ENCODE measurements around the gene MDN1.
A peak's percentile ranks its signal among the peaks of the same experiment; 100 is the strongest.
"Not testable (repeated sequence)": the region's sequence is repeated elsewhere in the genome, so short reads cannot be mapped to it uniquely, and the experiment has no call there.

The MDN1 gene

GRCh38 chr6:89783293-89783692 is 36.3 kb downstream of the MDN1 start:
- H4K8ac ChIP-seq (ENCODE audit: low read depth, low read length); H3K9ac ChIP-seq (ENCODE audit: low read length); H3K4me2 ChIP-seq (ENCODE audit: low read length); H2BK120ac ChIP-seq (ENCODE audit: insufficient read depth, low read length, poor library complexity); H3K4ac ChIP-seq (ENCODE audit: low read depth, low read length); H3K4me1 ChIP-seq (ENCODE audit: control insufficient read depth in 1 of 2, insufficient read depth in 2 of 2, low read length in 2 of 2); H2AK5ac ChIP-seq (ENCODE audit: low read length); H3K23ac ChIP-seq (ENCODE audit: low read length); H4K91ac ChIP-seq (ENCODE audit: low read depth, low read length); H3K79me2 ChIP-seq (ENCODE audit: control insufficient read depth, insufficient read depth, low read length, poor library complexity); H2BK5ac ChIP-seq (ENCODE audit: low read depth, low read length, poor library complexity); H3K18ac ChIP-seq (ENCODE audit: low read length); H3K79me1 ChIP-seq (ENCODE audit: low read length); H3K4me3 ChIP-seq (ENCODE audit: low read depth, low read length); H3K27ac ChIP-seq (ENCODE audit: low read depth, low read length); H2BK12ac ChIP-seq (ENCODE audit: low read length); H4K12ac ChIP-seq (ENCODE audit: low read depth, low read length); H3K9me3 ChIP-seq (ENCODE audit: insufficient read depth, low read depth, low read length); H2AFZ ChIP-seq (ENCODE audit: insufficient read depth, low read length, poor library complexity); H3K27me3 ChIP-seq (ENCODE audit: insufficient read depth, low read length); H3K14ac ChIP-seq (ENCODE audit: low read length): not testable (repeated sequence)
- H3K36me3 ChIP-seq (ENCODE audit: control insufficient read depth in 1 of 2, insufficient read depth in 2 of 2, low read length in 2 of 2), result peaks cover 17 to 27% of the 10 kb centered on the region in 2 experiments
- DNase-seq, result peak; percentile 56 to 67
- WGBS (ENCODE audit: extremely low coverage, insufficient coverage, insufficient read length), result no CpG with 5 or more reads among the region's 7 CpGs

- Histone ChIP-seq H3K27me3 (ENCODE audit: insufficient read depth, low read length) (no peaks in the 10 kb centered on the region), H2BK12ac (ENCODE audit: low read length) (no peak overlapping the region), H3K18ac (ENCODE audit: low read length) (no peak overlapping the region), H3K27ac (ENCODE audit: low read depth, low read length) (no peak overlapping the region), H3K79me1 (ENCODE audit: low read length) (no peaks in the 10 kb centered on the region), H3K36me3 (ENCODE audit: control insufficient read depth in 1 of 2, insufficient read depth in 2 of 2, low read length in 2 of 2) (peaks cover 17 to 21% of the 10 kb centered on the region in 2 experiments), H3K4me2 (ENCODE audit: low read length) (no peak overlapping the region), H4K91ac (ENCODE audit: low read depth, low read length) (no peak overlapping the region), H3K9ac (ENCODE audit: low read length) (no peak overlapping the region), H2BK120ac (ENCODE audit: insufficient read depth, low read length, poor library complexity) (no peak overlapping the region), H4K12ac (ENCODE audit: low read depth, low read length) (no peak overlapping the region), H4K8ac (ENCODE audit: low read depth, low read length) (no peak overlapping the region), H3K79me2 (ENCODE audit: control insufficient read depth, insufficient read depth, low read length, poor library complexity) (no peaks in the 10 kb centered on the region), H3K14ac (ENCODE audit: low read length) (no peak overlapping the region), H3K4me3 (ENCODE audit: low read depth, low read length) (no peak overlapping the region), H3K23ac (ENCODE audit: low read length) (no peak overlapping the region), H2AK5ac (ENCODE audit: low read length) (no peak overlapping the region), H2AFZ (ENCODE audit: insufficient read depth, low read length, poor library complexity) (no peak overlapping the region), H3K4me1 (ENCODE audit: control insufficient read depth in 1 of 2, insufficient read depth in 2 of 2, low read length in 2 of 2) (no peaks in the 10 kb centered on the region), H3K4ac (ENCODE audit: low read depth, low read length) (no peak overlapping the region), H3K9me3 (ENCODE audit: insufficient read depth, low read depth, low read length) (peaks cover 5% of the 10 kb centered on the region), H2BK5ac (ENCODE audit: low read depth, low read length, poor library complexity) (no peak overlapping the region)
- DNase-seq, result no peak
- WGBS (ENCODE audit: extremely low coverage, insufficient coverage, insufficient read length), result no CpG with 5 or more reads among the region's 1 CpG
Measured at GRCh38 chr6:89782222-89782621, 37.4 kb downstream of the MDN1 start.

- peaks cover 17 to 20% of the 10 kb centered on the region in 2 experiments for H3K36me3 ChIP-seq (ENCODE audit: control insufficient read depth in 1 of 2, insufficient read depth in 2 of 2, low read length in 2 of 2)
- no peak overlapping the region for H3K9ac ChIP-seq (ENCODE audit: low read length)
- H3K79me1 ChIP-seq (ENCODE audit: low read length), result no peaks in the 10 kb centered on the region
- no peak overlapping the region for H3K18ac ChIP-seq (ENCODE audit: low read length)
- no peaks in the 10 kb centered on the region for H3K27me3 ChIP-seq (ENCODE audit: insufficient read depth, low read length)
- no peak overlapping the region for H2BK120ac ChIP-seq (ENCODE audit: insufficient read depth, low read length, poor library complexity)
- no peak overlapping the region for H2BK5ac ChIP-seq (ENCODE audit: low read depth, low read length, poor library complexity)
- H2BK12ac ChIP-seq (ENCODE audit: low read length), result no peak overlapping the region
- WGBS (ENCODE audit: extremely low coverage, insufficient coverage, insufficient read length), result no CpG with 5 or more reads among the region's 6 CpGs
- no peak overlapping the region for H3K27ac ChIP-seq (ENCODE audit: low read depth, low read length)
- DNase-seq, result no peak
- H3K9me3 ChIP-seq (ENCODE audit: insufficient read depth, low read depth, low read length), result peaks cover 5% of the 10 kb centered on the region
- no peak overlapping the region for H3K4ac ChIP-seq (ENCODE audit: low read depth, low read length)
- H3K14ac ChIP-seq (ENCODE audit: low read length), result no peak overlapping the region
- H2AFZ ChIP-seq (ENCODE audit: insufficient read depth, low read length, poor library complexity), result no peak overlapping the region
- H2AK5ac ChIP-seq (ENCODE audit: low read length), result no peak overlapping the region
- H3K4me1 ChIP-seq (ENCODE audit: control insufficient read depth in 1 of 2, insufficient read depth in 2 of 2, low read length in 2 of 2), result no peaks in the 10 kb centered on the region
- H4K12ac ChIP-seq (ENCODE audit: low read depth, low read length), result no peak overlapping the region
- H3K4me2 ChIP-seq (ENCODE audit: low read length), result no peak overlapping the region
- no peak overlapping the region for H4K91ac ChIP-seq (ENCODE audit: low read depth, low read length)
- no peaks in the 10 kb centered on the region for H3K79me2 ChIP-seq (ENCODE audit: control insufficient read depth, insufficient read depth, low read length, poor library complexity)
- H4K8ac ChIP-seq (ENCODE audit: low read depth, low read length), result no peak overlapping the region
- no peak overlapping the region for H3K23ac ChIP-seq (ENCODE audit: low read length)
- H3K4me3 ChIP-seq (ENCODE audit: low read depth, low read length), result no peak overlapping the region
Measured at GRCh38 chr6:89781070-89782034, 38.2 kb downstream of the MDN1 start.

- H3K4me2 ChIP-seq (ENCODE audit: low read length), result no peak overlapping the region
- H3K9me3 ChIP-seq (ENCODE audit: insufficient read depth, low read depth, low read length), result peaks cover 2% of the 10 kb centered on the region
- H3K4ac ChIP-seq (ENCODE audit: low read depth, low read length), result no peak overlapping the region
- no peaks in the 10 kb centered on the region for H3K4me1 ChIP-seq (ENCODE audit: control insufficient read depth in 1 of 2, insufficient read depth in 2 of 2, low read length in 2 of 2)
- H3K79me1 ChIP-seq (ENCODE audit: low read length), result no peaks in the 10 kb centered on the region
- no CpG with 5 or more reads among the region's 2 CpGs for WGBS (ENCODE audit: extremely low coverage, insufficient coverage, insufficient read length)
- no peak overlapping the region for H2BK12ac ChIP-seq (ENCODE audit: low read length)
- no peak overlapping the region for H3K4me3 ChIP-seq (ENCODE audit: low read depth, low read length)
- no peak for DNase-seq
- no peak overlapping the region for H3K23ac ChIP-seq (ENCODE audit: low read length)
- H3K79me2 ChIP-seq (ENCODE audit: control insufficient read depth, insufficient read depth, low read length, poor library complexity), result no peaks in the 10 kb centered on the region
- H4K8ac ChIP-seq (ENCODE audit: low read depth, low read length), result no peak overlapping the region
- peaks cover 11 to 13% of the 10 kb centered on the region in 2 experiments for H3K36me3 ChIP-seq (ENCODE audit: control insufficient read depth in 1 of 2, insufficient read depth in 2 of 2, low read length in 2 of 2)
- H4K91ac ChIP-seq (ENCODE audit: low read depth, low read length), result no peak overlapping the region
- H2AFZ ChIP-seq (ENCODE audit: insufficient read depth, low read length, poor library complexity), result no peak overlapping the region
- no peaks in the 10 kb centered on the region for H3K27me3 ChIP-seq (ENCODE audit: insufficient read depth, low read length)
- no peak overlapping the region for H3K18ac ChIP-seq (ENCODE audit: low read length)
- H2AK5ac ChIP-seq (ENCODE audit: low read length), result no peak overlapping the region
- H3K14ac ChIP-seq (ENCODE audit: low read length), result no peak overlapping the region
- H3K27ac ChIP-seq (ENCODE audit: low read depth, low read length), result no peak overlapping the region
- H4K12ac ChIP-seq (ENCODE audit: low read depth, low read length), result no peak overlapping the region
- H2BK5ac ChIP-seq (ENCODE audit: low read depth, low read length, poor library complexity), result no peak overlapping the region
- no peak overlapping the region for H3K9ac ChIP-seq (ENCODE audit: low read length)
- no peak overlapping the region for H2BK120ac ChIP-seq (ENCODE audit: insufficient read depth, low read length, poor library complexity)
Measured at GRCh38 chr6:89777455-89777854, 42.1 kb downstream of the MDN1 start.

All from trophoblast cell (in vitro differentiated cells and primary cell).